ENCODE results near the gene SLMAP.

GRCh38 chr3:57927166-57927565, 171.1 kb downstream of the SLMAP start:
- TF ChIP-seq CTCF (IDR thresholded peaks at IDR 0.05; ENCODE audit: insufficient read depth, low read length) (no peak), REST (IDR thresholded peaks at IDR 0.05; ENCODE audit: insufficient replicate concordance, low read depth) (no peak), SPI1 (IDR thresholded peaks at IDR 0.05; ENCODE audit: borderline replicate concordance, low read depth) (no peak), GABPA (IDR thresholded peaks at IDR 0.05; ENCODE audit: low read depth) (no peak), POLR2AphosphoS5 (IDR thresholded peaks at IDR 0.05; ENCODE audit: low read depth) (no peak)

All from HL-60 (cell line).